SK-N-SH (cell line): Measurements from ENCODE around the gene ZNF541.

Experiments used
- EP300 ChIP-seq, 2 experiments: IDR thresholded peaks; 2 replicates each; pipeline versions ENCODE4 v1.4.0 to v1.6.1; 2012; ENCODE audit warnings: borderline replicate concordance in 1 of 2, low read depth in 1 of 2, low read length in 1 of 2
- YY1 ChIP-seq: IDR thresholded peaks from 2 replicates; pipeline ENCODE4 v1.4.0; 2012; ENCODE audit warnings: low read depth, mild to moderate bottlenecking
- TF ChIP-seq, protein P1 (sequence below): fragments of 200-600 bp; sonication (generic); IDR thresholded peaks from 2 replicates; pipeline ENCODE4 v1.6.1; 2017; ENCODE audit warnings: antibody characterized with exemption, mild to moderate bottlenecking, moderate library complexity

DNA sequence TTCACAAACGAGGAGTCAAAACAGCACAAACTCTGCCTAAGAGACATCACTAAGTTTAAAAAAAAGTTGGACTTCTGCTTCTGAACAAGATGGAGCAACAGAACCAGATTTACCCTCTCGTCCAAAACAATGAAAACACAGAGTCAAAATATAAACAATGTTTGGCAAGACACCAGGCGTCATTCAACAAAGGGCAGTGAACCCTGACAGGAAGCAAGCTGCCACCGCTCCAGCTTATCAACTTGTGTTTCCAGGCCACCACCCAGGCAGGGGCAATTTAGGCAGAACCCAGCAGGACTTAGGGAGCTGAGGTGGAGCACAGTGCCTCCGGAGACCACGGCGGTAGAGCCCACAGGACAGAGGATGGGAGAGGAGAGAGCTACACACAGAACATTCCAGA lies 49.5 kb downstream of the ZNF541 start:
- TF ChIP-seq EP300 (IDR thresholded peaks at IDR 0.05; ENCODE audit: borderline replicate concordance in 1 of 2, low read depth in 1 of 2, low read length in 1 of 2) (no peak), YY1 (no peak)
- TF ChIP-seq, protein P1, sequence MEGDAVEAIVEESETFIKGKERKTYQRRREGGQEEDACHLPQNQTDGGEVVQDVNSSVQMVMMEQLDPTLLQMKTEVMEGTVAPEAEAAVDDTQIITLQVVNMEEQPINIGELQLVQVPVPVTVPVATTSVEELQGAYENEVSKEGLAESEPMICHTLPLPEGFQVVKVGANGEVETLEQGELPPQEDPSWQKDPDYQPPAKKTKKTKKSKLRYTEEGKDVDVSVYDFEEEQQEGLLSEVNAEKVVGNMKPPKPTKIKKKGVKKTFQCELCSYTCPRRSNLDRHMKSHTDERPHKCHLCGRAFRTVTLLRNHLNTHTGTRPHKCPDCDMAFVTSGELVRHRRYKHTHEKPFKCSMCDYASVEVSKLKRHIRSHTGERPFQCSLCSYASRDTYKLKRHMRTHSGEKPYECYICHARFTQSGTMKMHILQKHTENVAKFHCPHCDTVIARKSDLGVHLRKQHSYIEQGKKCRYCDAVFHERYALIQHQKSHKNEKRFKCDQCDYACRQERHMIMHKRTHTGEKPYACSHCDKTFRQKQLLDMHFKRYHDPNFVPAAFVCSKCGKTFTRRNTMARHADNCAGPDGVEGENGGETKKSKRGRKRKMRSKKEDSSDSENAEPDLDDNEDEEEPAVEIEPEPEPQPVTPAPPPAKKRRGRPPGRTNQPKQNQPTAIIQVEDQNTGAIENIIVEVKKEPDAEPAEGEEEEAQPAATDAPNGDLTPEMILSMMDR, result no peak
